ENCODE results near the gene SPTAN1. TPM values are rescaled to one million over a fixed set of nuclear protein-coding genes. Genes with fewer than 3 reads are reported as not detected.
A peak's percentile ranks its signal among the peaks of the same experiment; 100 is the strongest.
"Not testable (repeated sequence)": the region's sequence is repeated elsewhere in the genome, so short reads cannot be mapped to it uniquely, and the experiment has no call there.

SPTAN1 gene
- total RNA-seq, 1 experiment from 2014 or later: 408 TPM

DNA sequence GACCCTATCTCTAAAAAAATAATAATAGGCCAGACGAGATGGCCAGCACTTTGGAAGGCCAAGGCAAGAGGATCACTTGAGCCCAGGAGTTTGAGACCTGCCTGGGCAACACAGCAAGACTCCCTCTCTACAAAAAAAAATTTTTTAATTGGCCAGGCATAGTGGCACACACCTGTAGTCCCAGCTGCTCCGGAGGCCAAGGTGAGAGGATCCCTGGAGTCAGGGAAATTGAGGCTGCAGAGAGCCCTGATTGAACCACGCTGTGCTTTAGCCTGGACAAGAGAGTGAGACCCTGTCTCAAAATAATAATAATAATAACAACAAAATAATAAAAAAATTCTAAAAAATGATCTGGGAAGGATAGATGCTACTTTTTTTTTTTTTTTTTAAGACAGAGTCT lies 105.4 kb downstream of the SPTAN1 start:
- no peak overlapping the region for H3K4me3 Mint-ChIP-seq (ENCODE audit: unreplicated experiment)
- H3K36me3 ChIP-seq (ENCODE audit: control insufficient read depth, insufficient read depth, low read length): no peaks in the 10 kb centered on the region
- no peak overlapping the region for H3K4me3 ChIP-seq (ENCODE audit: low read depth, low read length)
- BruUV-seq (replicated peaks): no TSS peak
- no peaks in the 10 kb centered on the region; the same call in 1 of the 2 replicates for H3K9me3 ChIP-seq
- H3K4me1 Mint-ChIP-seq (ENCODE audit: low read depth, unreplicated experiment): no peaks in the 10 kb centered on the region
- TF ChIP-seq, protein P1, sequence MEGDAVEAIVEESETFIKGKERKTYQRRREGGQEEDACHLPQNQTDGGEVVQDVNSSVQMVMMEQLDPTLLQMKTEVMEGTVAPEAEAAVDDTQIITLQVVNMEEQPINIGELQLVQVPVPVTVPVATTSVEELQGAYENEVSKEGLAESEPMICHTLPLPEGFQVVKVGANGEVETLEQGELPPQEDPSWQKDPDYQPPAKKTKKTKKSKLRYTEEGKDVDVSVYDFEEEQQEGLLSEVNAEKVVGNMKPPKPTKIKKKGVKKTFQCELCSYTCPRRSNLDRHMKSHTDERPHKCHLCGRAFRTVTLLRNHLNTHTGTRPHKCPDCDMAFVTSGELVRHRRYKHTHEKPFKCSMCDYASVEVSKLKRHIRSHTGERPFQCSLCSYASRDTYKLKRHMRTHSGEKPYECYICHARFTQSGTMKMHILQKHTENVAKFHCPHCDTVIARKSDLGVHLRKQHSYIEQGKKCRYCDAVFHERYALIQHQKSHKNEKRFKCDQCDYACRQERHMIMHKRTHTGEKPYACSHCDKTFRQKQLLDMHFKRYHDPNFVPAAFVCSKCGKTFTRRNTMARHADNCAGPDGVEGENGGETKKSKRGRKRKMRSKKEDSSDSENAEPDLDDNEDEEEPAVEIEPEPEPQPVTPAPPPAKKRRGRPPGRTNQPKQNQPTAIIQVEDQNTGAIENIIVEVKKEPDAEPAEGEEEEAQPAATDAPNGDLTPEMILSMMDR (IDR thresholded peaks at IDR 0.05; ENCODE audit: insufficient read depth in 1 of 2, low read depth in 1 of 2, low read length in 1 of 2, severe bottlenecking in 1 of 2, unreplicated experiment in 1 of 2): no peak
- intact Hi-C loops (cut with micrococcal nuclease; ENCODE audit: unreplicated experiment): loop anchor here (2.0 kb wide), 1 partner anchor 23 kb away; no protein-coding TSS in a partner anchor
- no peaks in the 10 kb centered on the region for H3K27me3 Mint-ChIP-seq (ENCODE audit: insufficient read depth, unreplicated experiment)
- H3K27me3 ChIP-seq (replicated peaks; ENCODE audit: control insufficient read depth, insufficient read depth, low read length): no peaks in the 10 kb centered on the region
- DNase-seq: no peak
- ChIA-PET POLR2A (no interaction called here), CTCF (interaction anchor here (0.7 kb wide), 1 partner anchor 9 kb away, joined by 6 read pairs; no protein-coding TSS in a partner anchor)
- H3K36me3 Mint-ChIP-seq (ENCODE audit: insufficient read depth, unreplicated experiment): peaks cover 15% of the 10 kb centered on the region
- no peaks in the 10 kb centered on the region for H3K4me1 ChIP-seq
- peak overlapping the region; percentile 100 for H3K27ac Mint-ChIP-seq (ENCODE audit: unreplicated experiment)
- H3K9me3 Mint-ChIP-seq (ENCODE audit: unreplicated experiment): no peaks in the 10 kb centered on the region

DNA sequence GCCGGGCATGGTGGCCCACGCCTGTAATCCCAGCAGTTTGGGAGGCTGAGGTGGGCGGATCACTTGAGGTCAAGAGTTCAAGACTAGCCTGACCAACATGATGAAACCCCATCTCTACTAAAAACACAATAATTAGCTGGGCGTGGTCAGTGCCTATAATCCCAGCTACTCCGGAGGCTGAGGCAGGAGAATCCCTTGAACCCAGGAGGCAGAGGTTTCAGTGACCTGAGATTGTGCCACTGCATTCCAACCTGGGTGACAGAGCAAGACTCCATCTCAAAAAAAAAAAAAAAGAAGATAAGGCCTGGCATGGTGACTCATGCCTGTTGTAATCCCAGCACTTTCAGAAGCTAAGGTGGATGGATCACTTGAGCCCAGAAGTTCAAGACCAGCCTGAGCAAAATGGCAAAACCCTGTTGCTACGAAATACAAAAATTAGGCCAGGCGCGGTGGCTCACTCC lies 114.1 kb downstream of the SPTAN1 start:
- ChIA-PET CTCF (interaction anchor here (0.6 to 0.8 kb wide), 2 partner anchors 9 to 31 kb away, joined by 3 to 6 read pairs; no protein-coding TSS in a partner anchor), POLR2A (interaction anchor here (0.6 to 0.7 kb wide), 2 partner anchors 17 to 126 kb away, joined by 4 to 6 read pairs; no protein-coding TSS in a partner anchor)
- H3K27ac Mint-ChIP-seq (ENCODE audit: unreplicated experiment); H3K4me1 Mint-ChIP-seq (ENCODE audit: low read depth, unreplicated experiment); H3K4me3 Mint-ChIP-seq (ENCODE audit: unreplicated experiment); H3K27me3 ChIP-seq (replicated peaks; ENCODE audit: control insufficient read depth, insufficient read depth, low read length); intact Hi-C loops (cut with micrococcal nuclease; ENCODE audit: unreplicated experiment); H3K36me3 ChIP-seq (ENCODE audit: control insufficient read depth, insufficient read depth, low read length); BruUV-seq (replicated peaks); H3K4me3 ChIP-seq (ENCODE audit: low read depth, low read length); H3K36me3 Mint-ChIP-seq (ENCODE audit: insufficient read depth, unreplicated experiment); H3K9me3 ChIP-seq; H3K27me3 Mint-ChIP-seq (ENCODE audit: insufficient read depth, unreplicated experiment); H3K9me3 Mint-ChIP-seq (ENCODE audit: unreplicated experiment): not testable (repeated sequence)
- peaks cover 10% of the 10 kb centered on the region for H3K4me1 ChIP-seq
- DNase-seq: peak; percentile 28 to 49

DNA sequence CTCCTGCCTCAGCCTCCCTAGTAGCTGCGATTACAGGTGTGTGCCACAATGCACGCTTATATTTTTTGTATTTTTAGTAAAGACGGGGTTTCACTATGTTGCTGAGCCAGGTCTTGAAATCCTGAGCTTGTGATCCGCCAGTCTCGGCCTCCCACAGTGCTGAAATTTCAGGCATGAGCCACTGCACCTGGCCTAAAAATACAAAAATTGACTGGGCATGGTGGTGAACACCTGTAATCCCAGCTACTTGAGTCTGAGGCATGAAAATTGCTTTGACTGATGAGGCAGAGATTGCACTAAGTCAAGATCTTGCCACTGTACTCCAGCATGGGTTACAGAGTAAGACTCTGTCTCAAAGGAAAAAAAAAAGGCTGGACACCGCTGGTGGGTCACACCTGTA lies 117.4 kb downstream of the SPTAN1 start:
- H3K4me3 Mint-ChIP-seq (ENCODE audit: unreplicated experiment): no peak overlapping the region
- no peaks in the 10 kb centered on the region for H3K4me1 Mint-ChIP-seq (ENCODE audit: low read depth, unreplicated experiment)
- no peak for DNase-seq
- CTCF ChIA-PET: no interaction called here
- no peak overlapping the region for H3K27ac Mint-ChIP-seq (ENCODE audit: unreplicated experiment)
- TF ChIP-seq, protein P1 (IDR thresholded peaks at IDR 0.05; ENCODE audit: insufficient read depth in 1 of 2, low read depth in 1 of 2, low read length in 1 of 2, severe bottlenecking in 1 of 2, unreplicated experiment in 1 of 2): no peak
- POLR2A ChIA-PET: no interaction called here
- H3K9me3 ChIP-seq: no peaks in the 10 kb centered on the region
- H3K27me3 ChIP-seq (replicated peaks; ENCODE audit: control insufficient read depth, insufficient read depth, low read length): no peaks in the 10 kb centered on the region
- no peaks in the 10 kb centered on the region for H3K36me3 ChIP-seq (ENCODE audit: control insufficient read depth, insufficient read depth, low read length)
- intact Hi-C loops (cut with micrococcal nuclease; ENCODE audit: unreplicated experiment): no loop called here
- H3K9me3 Mint-ChIP-seq (ENCODE audit: unreplicated experiment): no peaks in the 10 kb centered on the region
- no peaks in the 10 kb centered on the region for H3K27me3 Mint-ChIP-seq (ENCODE audit: insufficient read depth, unreplicated experiment)
- H3K4me3 ChIP-seq (ENCODE audit: low read depth, low read length): no peak overlapping the region
- peaks cover 7% of the 10 kb centered on the region for H3K36me3 Mint-ChIP-seq (ENCODE audit: insufficient read depth, unreplicated experiment)
- no TSS peak for BruUV-seq (replicated peaks)
- peaks cover 10% of the 10 kb centered on the region for H3K4me1 ChIP-seq
